ENCODE results near the gene NME3. TPM values are rescaled to one million over a fixed set of nuclear protein-coding genes. Genes with fewer than 3 reads are reported as not detected.
"Not testable (repeated sequence)": the region's sequence is repeated elsewhere in the genome, so short reads cannot be mapped to it uniquely, and the experiment has no call there.

NME3 gene
- total RNA-seq, 1 experiment from 2014 or later: 179 TPM

GRCh38 chr16:1745900-1746692, 25.2 kb downstream of the NME3 start:
- Histone ChIP-seq H3K4me3 (ENCODE audit: insufficient read depth, low read depth, low read length) (no peak overlapping the region), H3K36me3 (replicated peaks; ENCODE audit: control insufficient read depth, insufficient read depth, low read length) (no peaks in the 10 kb centered on the region; the same call in none of the 2 replicates), H3K27me3 (ENCODE audit: control insufficient read depth, insufficient read depth, low read length) (no peaks in the 10 kb centered on the region)
- DNase-seq: no peak

GRCh38 chr16:1745181-1745899, 26.0 kb downstream of the NME3 start:
- H3K36me3 ChIP-seq (replicated peaks; ENCODE audit: control insufficient read depth, insufficient read depth, low read length): no peaks in the 10 kb centered on the region; the same call in none of the 2 replicates
- no peaks in the 10 kb centered on the region for H3K27me3 ChIP-seq (ENCODE audit: control insufficient read depth, insufficient read depth, low read length)
- DNase-seq: no peak
- no peak overlapping the region for H3K4me3 ChIP-seq (ENCODE audit: insufficient read depth, low read depth, low read length)

GRCh38 chr16:1744338-1744840, 27.0 kb downstream of the NME3 start:
- Histone ChIP-seq H3K27me3 (ENCODE audit: control insufficient read depth, insufficient read depth, low read length) (no peaks in the 10 kb centered on the region), H3K4me3 (ENCODE audit: insufficient read depth, low read depth, low read length) (no peak overlapping the region), H3K36me3 (replicated peaks; ENCODE audit: control insufficient read depth, insufficient read depth, low read length) (no peaks in the 10 kb centered on the region; the same call in none of the 2 replicates)
- DNase-seq: no peak

- no peak for DNase-seq
- no peaks in the 10 kb centered on the region for H3K27me3 ChIP-seq (ENCODE audit: control insufficient read depth, insufficient read depth, low read length)
- no peak overlapping the region for H3K4me3 ChIP-seq (ENCODE audit: insufficient read depth, low read depth, low read length)
- no peaks in the 10 kb centered on the region; the same call in none of the 2 replicates for H3K36me3 ChIP-seq (replicated peaks; ENCODE audit: control insufficient read depth, insufficient read depth, low read length)
These were observed 27.7 kb downstream of the NME3 start for GRCh38 chr16:1743376-1744337.

- Histone ChIP-seq H3K4me3 (ENCODE audit: insufficient read depth, low read depth, low read length) (no peak overlapping the region), H3K27me3 (ENCODE audit: control insufficient read depth, insufficient read depth, low read length) (no peaks in the 10 kb centered on the region), H3K36me3 (replicated peaks; ENCODE audit: control insufficient read depth, insufficient read depth, low read length) (no peaks in the 10 kb centered on the region; the same call in none of the 2 replicates)
- DNase-seq: no peak
These were observed 29.7 kb downstream of the NME3 start for GRCh38 chr16:1741553-1742165.

- DNase-seq: peak; percentile 55
- Histone ChIP-seq H3K4me3 (ENCODE audit: insufficient read depth, low read depth, low read length) (no peak overlapping the region), H3K27me3 (ENCODE audit: control insufficient read depth, insufficient read depth, low read length) (no peaks in the 10 kb centered on the region), H3K36me3 (replicated peaks; ENCODE audit: control insufficient read depth, insufficient read depth, low read length) (no peaks in the 10 kb centered on the region; the same call in none of the 2 replicates)
These were observed 30.4 kb downstream of the NME3 start for GRCh38 chr16:1740781-1741490.

GRCh38 chr16:1740234-1740633, 31.1 kb downstream of the NME3 start:
- Histone ChIP-seq H3K36me3 (replicated peaks; ENCODE audit: control insufficient read depth, insufficient read depth, low read length) (no peaks in the 10 kb centered on the region; the same call in none of the 2 replicates), H3K27me3 (ENCODE audit: control insufficient read depth, insufficient read depth, low read length) (no peaks in the 10 kb centered on the region)
- DNase-seq: peak; percentile 38

GRCh38 chr16:1734816-1735215, 36.5 kb downstream of the NME3 start:
- Histone ChIP-seq H3K4me3 (ENCODE audit: insufficient read depth, low read depth, low read length) (no peak overlapping the region), H3K27me3 (ENCODE audit: control insufficient read depth, insufficient read depth, low read length) (no peaks in the 10 kb centered on the region), H3K36me3 (replicated peaks; ENCODE audit: control insufficient read depth, insufficient read depth, low read length) (no peaks in the 10 kb centered on the region)
- DNase-seq: peak; percentile 44

More at GRCh38 chr16:1740234-1740633, 31.1 kb downstream of the NME3 start:
- H3K4me3 ChIP-seq (ENCODE audit: insufficient read depth, low read depth, low read length): no peak overlapping the region

GRCh38 chr16:1734123-1734522, 37.2 kb downstream of the NME3 start:
- no peak overlapping the region for H3K4me3 ChIP-seq (ENCODE audit: insufficient read depth, low read depth, low read length)
- no peak for DNase-seq
- H3K27me3 ChIP-seq (ENCODE audit: control insufficient read depth, insufficient read depth, low read length): no peaks in the 10 kb centered on the region
- no peaks in the 10 kb centered on the region for H3K36me3 ChIP-seq (replicated peaks; ENCODE audit: control insufficient read depth, insufficient read depth, low read length)

GRCh38 chr16:1732551-1732987, 38.8 kb downstream of the NME3 start:
- not testable (repeated sequence) for H3K36me3 ChIP-seq (replicated peaks; ENCODE audit: control insufficient read depth, insufficient read depth, low read length); DNase-seq; H3K27me3 ChIP-seq (ENCODE audit: control insufficient read depth, insufficient read depth, low read length); H3K4me3 ChIP-seq (ENCODE audit: insufficient read depth, low read depth, low read length)

GRCh38 chr16:1732071-1732470, 39.3 kb downstream of the NME3 start:
- DNase-seq: peak; percentile 52
- H3K27me3 ChIP-seq (ENCODE audit: control insufficient read depth, insufficient read depth, low read length): no peaks in the 10 kb centered on the region
- H3K4me3 ChIP-seq (ENCODE audit: insufficient read depth, low read depth, low read length): no peak overlapping the region
- no peaks in the 10 kb centered on the region; the same call in 1 of the 2 replicates for H3K36me3 ChIP-seq (replicated peaks; ENCODE audit: control insufficient read depth, insufficient read depth, low read length)

GRCh38 chr16:1731603-1732002, 39.7 kb downstream of the NME3 start:
- H3K27me3 ChIP-seq (ENCODE audit: control insufficient read depth, insufficient read depth, low read length): no peaks in the 10 kb centered on the region
- no peak overlapping the region for H3K4me3 ChIP-seq (ENCODE audit: insufficient read depth, low read depth, low read length)
- H3K36me3 ChIP-seq (replicated peaks; ENCODE audit: control insufficient read depth, insufficient read depth, low read length): no peaks in the 10 kb centered on the region; the same call in none of the 2 replicates
- no peak for DNase-seq

- no peaks in the 10 kb centered on the region; the same call in none of the 2 replicates for H3K36me3 ChIP-seq (replicated peaks; ENCODE audit: control insufficient read depth, insufficient read depth, low read length)
- H3K4me3 ChIP-seq (ENCODE audit: insufficient read depth, low read depth, low read length): no peak overlapping the region
- H3K27me3 ChIP-seq (ENCODE audit: control insufficient read depth, insufficient read depth, low read length): no peaks in the 10 kb centered on the region
- no peak for DNase-seq
These were observed 40.3 kb downstream of the NME3 start for GRCh38 chr16:1731073-1731472.

All from H7 (cell line).